Motor neuron (in vitro differentiated cells): ENCODE measurements around the gene RESP18. TPM values are rescaled to one million over a fixed set of nuclear protein-coding genes. Genes with fewer than 3 reads are reported as not detected.
"Not testable (repeated sequence)": the region's sequence is repeated elsewhere in the genome, so short reads cannot be mapped to it uniquely, and the experiment has no call there.

Experiments
- ATAC-seq, 8 experiments: fragments of 200-7000 bp; cut with Tn5 transposase; replicated peaks in 6 of 8; 2 replicates each; pipeline ENCODE4 v1.8.0; 2021; ENCODE audit warnings: mild to moderate bottlenecking in 8 of 8, moderate library complexity in 8 of 8
- H3K27ac ChIP-seq, 2 donors: fragments of 250-450 bp; sonication (Bioruptor Pico); 2 replicates each; pipeline ENCODE4 v1.9.0; 2021; ENCODE audit warnings: antibody characterized with exemption in 2 of 2, mild to moderate bottlenecking in 2 of 2, moderate library complexity in 1 of 2
- H3K4me1 ChIP-seq, 2 donors: fragments of 250-450 bp; sonication (Bioruptor Pico); replicated peaks in 1 of 2; 2 replicates each; pipeline ENCODE4 v1.6.1; 2021; ENCODE audit warnings: antibody characterized with exemption in 2 of 2, mild to moderate bottlenecking in 2 of 2, moderate library complexity in 1 of 2
- H3K4me3 ChIP-seq, 5 donors: fragments of 250-450 bp; sonication (Bioruptor Pico); 2 replicates each; pipeline ENCODE4 v1.9.0; 2021; ENCODE audit warnings: antibody characterized with exemption in 5 of 5, mild to moderate bottlenecking in 5 of 5, moderate library complexity in 4 of 5
- WGBS, 10 experiments: fragments of 450-650 bp; shearing (Covaris generic); methylation state at CpG; one replicate each; pipeline ENCODE4 v1.0.0; 2022; 5-methylcytosine and 5-hydroxymethylcytosine counted together
- in situ Hi-C, 9 experiments: fragments of 400-800 bp; cut with MboI; loops; one replicate each; pipeline ENCODE4 v1.15.0; 2021; ENCODE audit warnings: low sequenced_read_pairs in 9 of 9, low pct_unique_long_range_greater_than_20kb in 2 of 9; ENCODE audit not compliant: unreplicated experiment in 9 of 9
- total RNA-seq, 8 experiments: library from RNA; unstranded; fragments of 300-600 nt; gene quantifications; 2 replicates each; pipeline versions ENCODE4 v1.2.3 to v1.2.4, GENCODE V29; 2022

The RESP18 gene
- total RNA-seq, 8 experiments from 2014 or later, result 1.1 TPM; not detected in 7

- ATAC-seq, H3K4me1 ChIP-seq, H3K27ac ChIP-seq, H3K4me3 ChIP-seq, in situ Hi-C loops: not testable (repeated sequence)
- WGBS, 10 experiments, result 81 to 93% (median 83%) methylated on average over 3 to 17 of the region's 49 CpGs; no CpG with 5 or more reads in 6 of the 10 experiments
Observed at GRCh38 chr2:219312683-219313263, 19.8 kb downstream of the RESP18 start.

GRCh38 chr2:219309278-219309677 lies 23.3 kb downstream of the RESP18 start, which contains the start of gene PTPRN:
Gene PTPRN, minus strand, starts transcription at chr2:219309401. Its CDS starts 69 bp downstream, at chr2:219309332.
- Histone ChIP-seq H3K27ac (peak within 1 kb of the TSS; percentile 47 to 56), H3K4me3 (peak within 1 kb of the TSS; percentile 44 to 66 (median 57)), H3K4me1 (no peaks in the 10 kb centered on the region)
- peak in 5 of 8 experiments; percentile 75 to 86 (median 76) for ATAC-seq
- 0 to 13% (median 0%) methylated on average over 1 to 14 of the region's 37 CpGs; no CpG with 5 or more reads in 6 of the 10 experiments for WGBS, 10 experiments
- in situ Hi-C loops, result no loop called here

- peak; percentile 74 to 100 (median 80) for ATAC-seq
- Histone ChIP-seq H3K4me1 (no peaks in the 10 kb centered on the region), H3K27ac (peak overlapping the region; percentile 47 to 56), H3K4me3 (peak overlapping the region; percentile 44 to 66 (median 57))
- WGBS, 10 experiments, result 0 to 5% methylated on average over 2 to 4 of the region's 45 CpGs; no CpG with 5 or more reads in 8 of the 10 experiments
- in situ Hi-C loops, result no loop called here
Observed at GRCh38 chr2:219308142-219309101, 24.1 kb downstream of the RESP18 start.

GRCh38 chr2:219306047-219306446 lies 26.5 kb downstream of the RESP18 start:
- no peaks in the 10 kb centered on the region for H3K4me1 ChIP-seq
- no peak for ATAC-seq
- in situ Hi-C loops, result no loop called here
- WGBS, 10 experiments, result 14 to 86% (median 80%) methylated on average over 1 of the region's 1 CpG; no CpG with 5 or more reads in 5 of the 10 experiments
- H3K27ac ChIP-seq, result no peak overlapping the region
- H3K4me3 ChIP-seq, result no peak overlapping the region

GRCh38 chr2:219304223-219304622 lies 28.3 kb downstream of the RESP18 start:
- H3K27ac ChIP-seq, result no peak overlapping the region
- no peak for ATAC-seq
- no peak overlapping the region for H3K4me3 ChIP-seq
- in situ Hi-C loops, result no loop called here
- WGBS, 10 experiments, result 20 to 64% (median 39%) methylated on average over 1 to 2 of the region's 2 CpGs
- H3K4me1 ChIP-seq, result peaks cover 0 to 7% of the 10 kb centered on the region in 2 donors

- Histone ChIP-seq H3K27ac (no peak overlapping the region), H3K4me3 (no peak overlapping the region), H3K4me1 (peaks cover 0 to 12% of the 10 kb centered on the region in 2 donors)
- in situ Hi-C loops, result no loop called here
- ATAC-seq, result no peak
- 0 to 100% (median 61%) methylated on average over 1 to 2 of the region's 11 CpGs; no CpG with 5 or more reads in 4 of the 10 experiments for WGBS, 10 experiments
Observed at GRCh38 chr2:219302412-219302968, 30.1 kb downstream of the RESP18 start.

GRCh38 chr2:219300022-219300421 lies 32.5 kb downstream of the RESP18 start:
- peak in 2 of 8 experiments; percentile 26 to 29 for ATAC-seq
- H3K4me3 ChIP-seq, result no peak overlapping the region
- H3K4me1 ChIP-seq, result peaks cover 2 to 14% of the 10 kb centered on the region in 2 donors
- in situ Hi-C loops, result no loop called here
- 29 to 90% (median 60%) methylated on average over 1 to 4 of the region's 5 CpGs; no CpG with 5 or more reads in 7 of the 10 experiments for WGBS, 10 experiments
- H3K27ac ChIP-seq, result no peak overlapping the region

- no peak overlapping the region for H3K27ac ChIP-seq
Observed at GRCh38 chr2:219299372-219299760, 33.2 kb downstream of the RESP18 start.

GRCh38 chr2:219298759-219299371 lies 33.7 kb downstream of the RESP18 start:
- H3K27ac ChIP-seq, result no peak overlapping the region
- WGBS, 10 experiments, result 0 to 100% (median 13%) methylated on average over 1 to 11 of the region's 15 CpGs; no CpG with 5 or more reads in 2 of the 10 experiments
- in situ Hi-C loops, result no loop called here
- peaks cover 2 to 20% of the 10 kb centered on the region in 2 donors for H3K4me1 ChIP-seq
- peak; percentile 52 to 71 (median 61) for ATAC-seq
- H3K4me3 ChIP-seq, result no peak overlapping the region

More at GRCh38 chr2:219299372-219299760, 33.2 kb downstream of the RESP18 start:
- WGBS, 10 experiments, result 0 to 100% (median 80%) methylated on average over 1 to 2 of the region's 6 CpGs; no CpG with 5 or more reads in 7 of the 10 experiments
- Histone ChIP-seq H3K4me1 (peaks cover 2 to 15% of the 10 kb centered on the region in 2 donors), H3K4me3 (no peak overlapping the region)
- in situ Hi-C loops, result no loop called here
- ATAC-seq, result no peak

- 10 to 100% (median 90%) methylated on average over 1 to 7 of the region's 14 CpGs; no CpG with 5 or more reads in 3 of the 10 experiments for WGBS, 10 experiments
Observed at GRCh38 chr2:219297766-219298456, 34.6 kb downstream of the RESP18 start.

GRCh38 chr2:219296631-219297391 lies 35.7 kb downstream of the RESP18 start:
- H3K27ac ChIP-seq, result no peak overlapping the region
- 20 to 100% (median 90%) methylated on average over 1 to 4 of the region's 25 CpGs; no CpG with 5 or more reads in 6 of the 10 experiments for WGBS, 10 experiments
- H3K4me1 ChIP-seq, result peaks cover 2 to 20% of the 10 kb centered on the region in 2 donors
- in situ Hi-C loops, result no loop called here
- no peak overlapping the region for H3K4me3 ChIP-seq
- no peak for ATAC-seq

More at GRCh38 chr2:219297766-219298456, 34.6 kb downstream of the RESP18 start:
- in situ Hi-C loops, result no loop called here
- Histone ChIP-seq H3K27ac (no peak overlapping the region), H3K4me1 (peaks cover 2 to 20% of the 10 kb centered on the region in 2 donors), H3K4me3 (no peak overlapping the region)
- ATAC-seq, result no peak
